HG03039 (cell line): ENCODE results near the gene ITPR1.
"Not testable (repeated sequence)": the region's sequence is repeated elsewhere in the genome, so short reads cannot be mapped to it uniquely, and the experiment has no call there.

Experiments
- ATAC-seq: cut with Tn5 transposase; IDR thresholded peaks from one replicate; pipeline ENCODE4 v1.9.1; 2021; ENCODE audit warnings: mild to moderate bottlenecking, moderate library complexity; ENCODE audit not compliant: unreplicated experiment

ITPR1 gene

GRCh38 chr3:4753073-4753691, 260.0 kb downstream of the ITPR1 start:
- ATAC-seq, result no peak

DNA sequence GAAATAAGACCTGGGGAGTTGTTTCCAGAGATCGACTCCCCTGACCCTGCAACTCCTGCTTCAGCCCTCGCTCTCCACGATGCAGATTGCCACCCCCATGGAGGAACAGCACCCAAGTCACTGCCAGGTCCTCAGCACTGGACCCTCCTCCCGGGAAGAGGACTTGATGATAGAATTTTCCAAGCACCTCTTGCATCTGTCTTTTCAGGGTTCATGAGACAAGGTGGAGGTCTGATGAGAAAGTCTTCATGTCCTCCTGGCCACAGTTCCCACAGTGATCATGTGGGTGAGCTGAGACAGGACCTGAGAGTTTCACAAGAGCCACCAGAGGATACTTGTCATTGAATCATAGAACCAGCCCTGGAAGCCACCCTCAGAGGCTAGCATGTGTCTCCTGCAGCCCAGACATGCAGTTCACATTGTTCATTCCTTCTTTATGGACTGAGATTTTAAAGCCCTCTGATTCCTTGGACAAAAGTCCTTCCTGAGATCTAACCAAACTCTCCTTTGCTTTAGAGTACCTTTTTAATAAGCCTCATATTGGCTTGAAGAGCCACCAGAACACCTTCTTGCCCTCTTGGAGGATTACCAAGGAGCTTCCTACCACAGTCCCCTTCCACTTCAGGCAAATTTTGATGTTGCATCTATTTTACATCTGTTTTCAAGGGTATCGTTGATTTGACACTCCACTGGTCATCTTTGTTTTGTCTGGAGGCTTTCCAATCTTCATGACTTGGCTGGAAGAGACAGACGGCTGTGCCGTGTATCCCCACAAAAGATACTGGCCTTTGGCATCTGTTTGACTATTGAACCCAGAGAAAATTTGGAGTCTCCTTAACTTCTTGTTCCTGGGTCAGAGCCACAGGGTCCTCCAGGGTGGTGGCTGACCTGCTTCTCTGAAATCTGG, 261.3 kb downstream of the ITPR1 start:
- peak; percentile 72 for ATAC-seq

GRCh38 chr3:4755566-4755965, 262.4 kb downstream of the ITPR1 start:
- ATAC-seq, result no peak

GRCh38 chr3:4756057-4756775, 263.1 kb downstream of the ITPR1 start:
- no peak for ATAC-seq

- no peak for ATAC-seq
Observed at GRCh38 chr3:4756855-4757574, 263.9 kb downstream of the ITPR1 start.

- no peak for ATAC-seq
Observed at GRCh38 chr3:4757575-4758248, 264.6 kb downstream of the ITPR1 start.

- no peak for ATAC-seq
Observed at GRCh38 chr3:4758249-4758860, 265.2 kb downstream of the ITPR1 start.

DNA sequence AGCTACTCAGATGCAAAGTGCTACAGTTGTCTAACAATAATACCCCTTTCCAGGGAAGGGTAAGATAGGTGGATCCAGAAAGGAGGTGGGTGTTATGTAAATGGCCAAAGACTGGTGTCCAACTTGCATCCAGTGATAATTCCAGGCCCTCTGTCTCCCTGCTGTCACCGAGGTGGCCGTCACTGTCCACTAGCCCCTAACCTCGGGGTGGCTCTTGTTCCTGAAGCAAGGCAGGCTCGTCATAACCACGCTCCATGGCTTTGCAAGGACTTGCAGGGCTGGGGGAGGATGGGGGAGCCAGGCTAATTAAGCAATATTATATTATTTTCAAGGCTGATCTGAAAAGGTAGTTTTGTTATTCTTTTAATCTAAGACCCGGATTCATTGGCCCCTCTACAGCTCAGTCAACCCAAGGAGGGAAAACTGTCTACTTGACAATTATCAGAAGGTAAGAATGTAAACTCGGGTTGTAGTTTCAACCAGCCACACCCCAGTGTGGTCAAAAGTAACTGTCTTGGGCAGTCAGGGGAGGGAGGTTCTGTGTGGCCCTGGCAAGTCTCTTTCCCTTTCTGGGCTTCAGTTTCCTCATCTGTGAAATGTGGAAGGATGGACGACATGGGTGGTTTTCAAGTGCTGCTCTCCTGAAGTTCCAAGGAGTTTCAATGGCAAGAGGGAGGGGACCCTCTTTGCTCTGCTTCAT, 266.0 kb downstream of the ITPR1 start:
- ATAC-seq, result no peak

DNA sequence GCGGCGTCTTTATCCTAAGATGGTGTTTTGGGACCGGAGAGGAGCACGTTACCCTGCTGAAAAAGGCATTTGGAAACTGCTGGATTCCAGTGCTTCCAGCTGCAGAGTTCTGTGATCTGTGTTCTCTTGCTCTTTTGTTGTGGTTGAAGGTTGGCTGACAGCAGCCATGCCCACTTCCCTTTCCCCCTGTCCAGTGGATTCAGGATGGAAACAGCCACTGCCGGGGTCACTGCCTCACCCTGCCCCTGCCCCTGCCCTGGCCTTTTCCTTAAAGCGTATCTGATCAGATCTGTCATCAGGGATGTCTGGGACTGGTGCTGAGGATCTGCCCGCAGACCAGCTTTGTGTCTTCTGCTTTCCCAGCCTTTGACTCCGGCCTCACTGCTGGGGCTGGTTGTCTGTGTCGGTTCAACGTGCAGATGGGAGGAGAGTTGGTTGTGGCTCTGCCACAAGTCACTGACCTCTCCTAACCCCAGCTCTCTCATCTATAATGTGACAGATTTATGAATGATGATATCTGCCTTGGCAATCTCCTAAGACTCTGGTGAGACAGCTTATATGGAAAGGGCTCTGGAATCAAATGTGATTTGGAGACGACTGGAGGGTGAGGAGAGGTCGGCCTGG, 266.7 kb downstream of the ITPR1 start:
- ATAC-seq, result no peak

DNA sequence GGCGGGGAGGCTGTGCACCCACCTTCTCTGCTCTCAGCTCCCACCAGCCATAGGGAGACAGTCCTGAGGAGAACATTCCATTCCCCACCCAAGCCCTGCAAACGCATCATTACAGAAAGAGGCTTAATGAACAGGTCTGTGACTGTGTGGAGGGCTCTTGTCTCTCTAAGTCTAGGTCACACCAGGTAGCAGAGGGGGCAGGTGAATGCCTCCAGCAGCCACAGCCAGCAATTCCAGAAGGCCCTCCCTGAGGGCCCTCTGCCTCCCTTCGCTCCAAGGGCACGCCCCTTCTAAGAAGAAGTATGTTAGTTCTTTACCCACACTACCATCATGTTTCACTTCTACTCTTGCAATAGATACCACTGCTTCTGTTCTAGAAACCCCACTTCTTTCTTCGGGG, 268.6 kb downstream of the ITPR1 start:
- no peak for ATAC-seq

DNA sequence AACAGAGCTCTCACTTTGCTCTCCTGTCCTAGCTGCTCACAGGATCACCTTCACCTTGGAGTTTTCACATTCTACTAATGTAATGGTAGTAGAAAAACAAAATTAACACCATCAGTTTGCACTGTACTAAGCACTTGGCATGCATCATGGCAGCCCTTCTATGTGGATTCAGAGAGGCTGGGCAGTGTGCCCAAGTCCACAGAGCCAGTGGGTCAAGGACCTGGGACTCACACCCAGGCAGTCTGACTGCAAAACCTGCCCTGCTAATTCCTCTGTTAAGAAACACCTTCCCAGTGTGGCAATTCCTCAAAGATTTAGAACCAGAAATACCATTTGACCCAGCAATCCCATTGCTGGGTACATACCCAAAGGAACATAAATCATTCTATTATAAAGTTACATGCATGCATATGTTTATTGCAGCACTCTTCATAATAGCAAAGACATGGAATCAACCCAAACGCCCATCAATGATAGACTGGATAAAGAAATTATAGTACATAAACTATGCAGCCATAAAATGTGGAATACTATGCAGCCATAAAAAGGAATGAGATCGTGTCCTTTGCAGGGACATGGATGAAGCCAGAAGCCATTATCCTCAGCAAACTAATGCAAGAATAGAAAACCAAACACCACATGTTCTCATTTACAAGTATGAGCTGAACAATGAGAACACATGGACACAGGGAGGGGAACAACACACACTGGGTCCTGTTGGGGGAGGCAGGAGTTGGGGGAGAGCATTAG, 269.5 kb downstream of the ITPR1 start:
- ATAC-seq, result not testable (repeated sequence)

DNA sequence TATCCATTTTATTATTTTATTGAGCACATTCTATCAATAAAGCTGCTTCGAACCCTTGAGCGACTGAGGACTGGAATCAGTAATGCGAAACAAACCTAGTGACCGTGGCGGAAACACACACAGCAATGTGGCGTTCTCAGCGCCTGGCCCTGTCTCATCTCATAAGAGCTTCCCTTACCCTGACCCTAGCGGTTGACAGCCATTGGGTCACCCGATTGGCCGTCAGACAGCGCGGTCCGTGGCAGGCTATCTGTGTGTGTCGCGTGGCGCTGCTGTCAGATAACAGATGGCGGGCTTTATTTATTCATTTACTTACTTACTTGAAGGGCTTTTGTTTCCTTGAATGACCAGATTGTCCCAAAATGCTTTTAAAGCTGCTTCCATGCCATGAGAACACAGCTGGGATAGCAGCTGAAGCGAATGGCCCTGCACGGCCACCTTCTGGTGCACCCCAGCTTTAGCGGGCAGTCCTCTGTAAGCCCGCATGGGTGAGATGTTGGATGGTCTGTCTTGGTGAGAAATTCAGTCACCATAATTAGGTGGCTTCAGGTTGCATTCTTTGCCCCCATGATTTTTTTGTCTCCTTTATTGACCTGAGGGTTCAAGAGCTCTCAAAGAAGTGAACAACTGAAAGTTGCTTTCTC, 270.6 kb downstream of the ITPR1 start:
- no peak for ATAC-seq

- ATAC-seq, result no peak
Observed at GRCh38 chr3:4765212-4765611, 272.1 kb downstream of the ITPR1 start.

GRCh38 chr3:4766263-4766662, 273.1 kb downstream of the ITPR1 start:
- no peak for ATAC-seq

GRCh38 chr3:4766716-4767499, 273.8 kb downstream of the ITPR1 start:
- ATAC-seq, result no peak

DNA sequence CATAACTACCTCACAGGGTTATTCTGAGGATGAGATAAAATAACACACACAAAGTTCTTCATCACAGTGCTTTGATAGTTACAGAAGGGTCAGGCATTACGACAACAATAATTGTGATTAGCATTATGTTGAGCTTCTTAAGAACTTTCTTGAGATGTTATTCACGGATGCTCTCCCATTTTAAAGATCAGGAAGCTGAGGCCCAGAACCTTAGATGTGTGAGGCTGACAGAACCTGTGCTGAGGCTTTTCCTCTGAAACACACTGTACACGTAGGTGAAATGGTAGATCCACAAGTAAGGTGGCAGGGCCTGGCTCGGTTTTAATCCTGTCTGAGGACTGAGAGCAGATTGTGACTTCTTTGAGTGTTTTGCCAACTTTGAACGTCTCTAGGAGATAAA, 274.9 kb downstream of the ITPR1 start:
- ATAC-seq, result no peak

DNA sequence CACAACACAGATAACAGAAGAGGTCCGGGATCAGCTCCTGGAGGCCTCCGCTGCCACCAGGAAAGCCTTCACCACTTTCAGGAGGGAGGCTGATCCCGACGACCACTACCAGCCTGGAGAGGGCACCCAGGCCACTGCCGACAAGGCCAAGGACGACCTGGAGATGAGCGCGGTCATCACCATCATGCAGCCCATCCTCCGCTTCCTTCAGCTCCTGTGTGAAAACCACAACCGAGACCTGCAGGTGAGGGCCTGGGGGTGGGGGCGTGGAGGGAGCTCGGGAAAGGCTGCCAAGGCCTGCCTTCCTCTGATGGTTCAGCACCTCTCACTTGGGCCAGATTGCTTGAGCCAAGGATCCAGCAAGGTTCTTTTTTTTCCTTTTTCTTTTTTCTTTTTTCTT, 275.4 kb downstream of the ITPR1 start:
- ATAC-seq, result no peak
